MM.1S (cell line): ENCODE results near the gene SNU13.

Experiments used
- EZH2 ChIP-seq: fragments of 300-600 bp; sonication (generic); optimal IDR thresholded peaks from 2 replicates; pipeline ENCODE3; 2017; ENCODE audit warnings: low read depth, mild to moderate bottlenecking, antibody characterized with exemption, low read length, mixed read lengths
- EZH2phosphoT487 ChIP-seq: fragments of 300-600 bp; sonication (generic); IDR thresholded peaks from 2 replicates; pipeline ENCODE4 v1.6.1; 2018; ENCODE audit warnings: antibody characterized with exemption, low read length
- TF ChIP-seq, protein P1 (sequence below): fragments of 300-600 bp; sonication (generic); IDR thresholded peaks from 2 replicates; pipeline ENCODE4 v1.5.1; 2016; ENCODE audit warnings: antibody characterized with exemption, low read length, mixed read lengths

GRCh38 chr22:41668971-41669911 lies 19.4 kb downstream of the SNU13 start:
- TF ChIP-seq, protein P1, sequence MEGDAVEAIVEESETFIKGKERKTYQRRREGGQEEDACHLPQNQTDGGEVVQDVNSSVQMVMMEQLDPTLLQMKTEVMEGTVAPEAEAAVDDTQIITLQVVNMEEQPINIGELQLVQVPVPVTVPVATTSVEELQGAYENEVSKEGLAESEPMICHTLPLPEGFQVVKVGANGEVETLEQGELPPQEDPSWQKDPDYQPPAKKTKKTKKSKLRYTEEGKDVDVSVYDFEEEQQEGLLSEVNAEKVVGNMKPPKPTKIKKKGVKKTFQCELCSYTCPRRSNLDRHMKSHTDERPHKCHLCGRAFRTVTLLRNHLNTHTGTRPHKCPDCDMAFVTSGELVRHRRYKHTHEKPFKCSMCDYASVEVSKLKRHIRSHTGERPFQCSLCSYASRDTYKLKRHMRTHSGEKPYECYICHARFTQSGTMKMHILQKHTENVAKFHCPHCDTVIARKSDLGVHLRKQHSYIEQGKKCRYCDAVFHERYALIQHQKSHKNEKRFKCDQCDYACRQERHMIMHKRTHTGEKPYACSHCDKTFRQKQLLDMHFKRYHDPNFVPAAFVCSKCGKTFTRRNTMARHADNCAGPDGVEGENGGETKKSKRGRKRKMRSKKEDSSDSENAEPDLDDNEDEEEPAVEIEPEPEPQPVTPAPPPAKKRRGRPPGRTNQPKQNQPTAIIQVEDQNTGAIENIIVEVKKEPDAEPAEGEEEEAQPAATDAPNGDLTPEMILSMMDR, result no peak
- TF ChIP-seq EZH2, result no peak
- TF ChIP-seq EZH2phosphoT487, result no peak
